Calu3 (cell line): ENCODE results near the gene FUBP3. TPM values are rescaled to one million over a fixed set of nuclear protein-coding genes. Genes with fewer than 3 reads are reported as not detected.

Experiments used
- BruUV-seq: library from RNA; stranded (reverse); fragments of 400-500 nt; replicated peaks from 2 replicates; lab custom pipeline; 2021; lab: Mats Ljungman, UMichigan
- CTCF ChIA-PET: fragments of 300-600 bp; sonication (Branson Sonifier 250); formaldehyde crosslinking; loops from one replicate; lab custom pipeline; 2022; ENCODE audit warnings: antibody characterized with exemption; lab: Charles Lee
- DNase-seq: peaks from one replicate; pipeline ENCODE4 v3.0.0; 2022
- H3K27ac Mint-ChIP-seq: one replicate; pipeline ENCODE4 v1.8.0; 2022; ENCODE audit warnings: mixed read lengths; ENCODE audit not compliant: unreplicated experiment
- H3K27me3 Mint-ChIP-seq: one replicate; pipeline ENCODE4 v1.8.0; 2022; ENCODE audit warnings: mixed read lengths; ENCODE audit not compliant: unreplicated experiment
- H3K36me3 Mint-ChIP-seq: one replicate; pipeline ENCODE4 v1.8.0; 2022; ENCODE audit warnings: mild to moderate bottlenecking, moderate library complexity, mixed read lengths; ENCODE audit not compliant: insufficient read depth, unreplicated experiment
- H3K4me1 Mint-ChIP-seq: one replicate; pipeline ENCODE4 v1.8.0; 2022; ENCODE audit warnings: mild to moderate bottlenecking, low read depth, mixed read lengths; ENCODE audit not compliant: unreplicated experiment
- H3K4me3 Mint-ChIP-seq: one replicate; pipeline ENCODE4 v1.8.0; 2022; ENCODE audit warnings: mild to moderate bottlenecking, low read depth, moderate library complexity, mixed read lengths; ENCODE audit not compliant: unreplicated experiment
- H3K9me3 Mint-ChIP-seq: one replicate; pipeline ENCODE4 v1.8.0; 2022; ENCODE audit warnings: low read depth, mixed read lengths; ENCODE audit not compliant: unreplicated experiment
- CTCF ChIP-seq: fragments of 200-600 bp; IDR thresholded peaks from one replicate; pipeline ENCODE4 v1.8.0; 2022; ENCODE audit warnings: antibody characterized with exemption; ENCODE audit not compliant: unreplicated experiment
- intact Hi-C: fragments of 100-400 bp; cut with micrococcal nuclease; formaldehyde crosslinking; loops from one replicate; pipeline ENCODE4 v1.10.0; 2022; ENCODE audit not compliant: unreplicated experiment
- total RNA-seq: library from RNA; stranded (reverse); gene quantifications from 2 replicates; pipeline ENCODE4 v1.2.3, GENCODE V29; 2022

The FUBP3 gene
- total RNA-seq, 1 experiment from 2014 or later = 51.0 TPM

GRCh38 chr9:130532426-130533080 lies 46.8 kb upstream of the FUBP3 start:
- DNase-seq = no peak
- Mint-ChIP-seq H3K27ac (no peak overlapping the region), H3K9me3 (no peaks in the 10 kb centered on the region), H3K27me3 (peaks cover 38% of the 10 kb centered on the region), H3K36me3 (no peaks in the 10 kb centered on the region), H3K4me1 (no peaks in the 10 kb centered on the region), H3K4me3 (no peak overlapping the region)
- intact Hi-C loops = no loop called here
- CTCF ChIA-PET = interaction anchor here (0.5 to 0.6 kb wide), 2 partner anchors 9 to 18 kb away, joined by 4 read pairs; no protein-coding TSS in a partner anchor
- TF ChIP-seq CTCF = no peak
- no TSS peak for BruUV-seq

- BruUV-seq = no TSS peak
- no peaks in the 10 kb centered on the region for H3K36me3 Mint-ChIP-seq
- no peak for DNase-seq
- no peak for TF ChIP-seq CTCF
- H3K4me1 Mint-ChIP-seq = no peaks in the 10 kb centered on the region
- no peaks in the 10 kb centered on the region for H3K9me3 Mint-ChIP-seq
- H3K4me3 Mint-ChIP-seq = no peak overlapping the region
- intact Hi-C loops = no loop called here
- no peak overlapping the region for H3K27ac Mint-ChIP-seq
- CTCF ChIA-PET = interaction anchor here (0.7 kb wide), 1 partner anchor 43 kb away, joined by 5 read pairs; the partner anchor contains the start of gene FUBP3
- peaks cover 71% of the 10 kb centered on the region for H3K27me3 Mint-ChIP-seq
Observed at GRCh38 chr9:130535818-130536521, 43.4 kb upstream of the FUBP3 start.

- Mint-ChIP-seq H3K27ac (no peak overlapping the region), H3K9me3 (no peaks in the 10 kb centered on the region), H3K4me3 (no peak overlapping the region), H3K36me3 (no peaks in the 10 kb centered on the region), H3K4me1 (no peaks in the 10 kb centered on the region), H3K27me3 (peaks cover 78% of the 10 kb centered on the region)
- intact Hi-C loops = no loop called here
- BruUV-seq = no TSS peak
- TF ChIP-seq CTCF = no peak
- CTCF ChIA-PET = no interaction called here
- no peak for DNase-seq
Observed at GRCh38 chr9:130536701-130537107, 42.7 kb upstream of the FUBP3 start.

DNA sequence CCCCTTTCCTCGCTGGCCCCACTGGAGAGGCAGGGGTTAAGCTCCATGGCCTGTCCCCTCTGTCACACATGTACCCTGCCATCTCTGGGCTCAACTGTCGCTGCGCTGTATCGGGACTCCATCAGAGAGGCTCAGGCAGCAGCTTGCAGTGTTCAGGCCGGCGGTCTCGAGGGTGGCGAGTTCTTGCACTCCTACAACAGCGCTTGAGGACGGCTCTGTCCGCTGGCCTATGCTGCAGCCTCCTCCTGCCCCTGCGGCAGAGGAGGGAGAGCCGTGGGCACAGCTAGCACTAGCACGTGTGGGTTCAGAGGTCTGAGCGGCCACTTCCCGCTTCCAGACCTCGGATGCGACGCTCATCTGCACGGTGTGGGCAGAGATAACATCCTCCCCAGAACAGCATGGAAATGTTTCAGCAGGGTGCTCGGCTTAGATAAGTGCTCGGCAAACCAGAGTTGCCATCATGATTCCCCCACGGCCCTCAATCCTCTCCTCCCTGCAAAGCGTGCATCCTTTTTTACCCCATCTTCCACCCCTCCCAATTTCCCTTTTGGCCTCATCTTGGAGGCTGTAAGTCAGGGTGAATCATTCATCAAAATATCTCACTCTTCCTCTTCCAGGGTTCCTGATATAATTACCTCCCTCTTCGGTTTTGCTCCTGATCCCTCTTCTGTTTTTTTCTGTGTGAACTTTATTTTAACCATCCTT lies 41.9 kb upstream of the FUBP3 start:
- no peak overlapping the region for H3K27ac Mint-ChIP-seq
- H3K36me3 Mint-ChIP-seq = no peaks in the 10 kb centered on the region
- peaks cover 83% of the 10 kb centered on the region for H3K27me3 Mint-ChIP-seq
- H3K4me3 Mint-ChIP-seq = no peak overlapping the region
- CTCF ChIA-PET = no interaction called here
- peaks cover 2% of the 10 kb centered on the region for H3K4me1 Mint-ChIP-seq
- no peaks in the 10 kb centered on the region for H3K9me3 Mint-ChIP-seq
- no peak for DNase-seq
- BruUV-seq = no TSS peak
- no peak for TF ChIP-seq CTCF
- intact Hi-C loops = no loop called here
